ENCODE measurements around the gene GABBR1.

The GABBR1 gene

DNA sequence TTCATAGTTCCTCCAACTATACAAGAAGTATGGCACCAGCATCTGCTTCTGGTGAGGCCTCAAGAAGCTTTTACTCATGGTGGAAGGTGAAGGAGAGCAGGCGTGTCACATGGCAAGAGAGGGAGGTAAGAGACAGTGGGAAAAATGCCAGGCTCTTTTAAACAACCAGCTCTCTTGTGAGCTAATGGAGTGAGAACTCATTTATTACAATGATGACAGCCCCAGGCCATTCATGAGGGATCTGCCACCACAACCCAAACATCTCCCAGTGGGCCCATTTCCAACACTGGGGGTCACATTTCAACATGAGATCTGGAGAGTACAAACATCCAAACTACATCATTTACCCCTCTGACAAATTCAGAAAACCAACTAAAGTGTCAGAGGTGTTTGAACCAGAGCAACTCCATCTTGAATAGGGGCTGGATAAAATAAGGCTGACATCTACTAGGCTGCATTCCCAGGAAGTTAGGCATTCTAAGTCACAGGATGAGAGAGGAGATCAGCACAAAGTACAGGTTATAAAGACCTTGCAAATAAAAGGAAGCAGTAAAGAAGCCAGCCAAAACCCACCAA, 71.3 kb downstream of the GABBR1 start:
- DNase-seq, result no peak

DNA sequence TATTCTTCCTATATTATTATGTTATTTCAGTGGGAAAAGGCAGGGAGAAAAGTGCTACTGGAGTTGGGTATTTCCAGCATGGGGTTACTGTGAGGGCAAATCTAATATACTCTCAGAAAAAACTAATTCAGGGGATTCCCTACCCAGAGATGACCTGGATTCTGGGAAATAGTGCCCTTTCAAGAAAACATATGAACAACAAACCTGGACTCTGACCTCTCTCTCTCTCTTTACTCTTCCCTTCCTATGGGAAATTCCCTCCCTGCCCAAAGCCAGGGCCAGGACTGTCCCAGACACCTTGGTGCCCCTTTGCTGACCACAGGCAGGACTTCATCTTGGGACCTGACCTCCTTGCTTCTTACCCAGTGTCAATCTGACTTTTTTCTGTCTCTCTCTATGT, 71.9 kb downstream of the GABBR1 start:
- DNase-seq, result no peak

DNA sequence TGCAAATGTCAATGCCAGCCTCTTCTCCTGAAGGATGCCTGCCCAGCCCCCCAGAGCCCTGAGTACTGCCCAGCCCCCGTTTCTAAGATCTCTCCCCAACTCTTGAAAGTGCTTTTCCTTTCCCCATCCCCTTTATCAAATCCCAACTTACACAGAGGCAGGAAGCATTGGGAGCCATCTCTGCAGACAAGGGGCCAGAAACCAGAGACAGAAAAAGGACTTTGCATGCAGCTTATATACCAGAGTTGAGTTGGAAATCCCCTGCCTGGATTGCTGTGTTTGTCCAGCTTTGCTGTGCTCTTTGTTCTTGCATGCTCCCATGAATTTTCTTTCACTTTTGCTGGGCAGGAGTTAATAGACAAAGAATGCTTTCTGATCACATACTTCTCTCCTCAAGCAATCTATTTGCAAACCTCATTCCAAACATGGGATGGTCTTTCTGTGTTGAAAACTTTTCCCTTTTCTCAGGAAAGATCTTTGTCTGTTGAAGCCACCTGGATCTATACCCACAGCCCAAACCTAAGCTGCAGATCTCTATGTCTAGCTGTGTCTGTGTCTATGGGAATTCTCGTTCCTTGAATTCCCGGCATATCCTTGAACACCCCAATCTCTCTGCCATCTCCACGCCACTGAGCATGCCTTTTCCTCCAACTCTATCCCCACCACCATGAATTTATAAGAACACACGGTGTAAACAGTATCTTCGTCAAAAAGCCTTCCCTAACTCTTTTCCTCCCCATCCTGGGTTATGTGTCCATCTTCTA, 73.3 kb downstream of the GABBR1 start, which contains the start of gene UBD:
Gene UBD (minus strand): TSS at position 209 of the 764 bp plus-strand sequence. CDS start 31 bp downstream, at position 178.
- DNase-seq, result no peak

DNA sequence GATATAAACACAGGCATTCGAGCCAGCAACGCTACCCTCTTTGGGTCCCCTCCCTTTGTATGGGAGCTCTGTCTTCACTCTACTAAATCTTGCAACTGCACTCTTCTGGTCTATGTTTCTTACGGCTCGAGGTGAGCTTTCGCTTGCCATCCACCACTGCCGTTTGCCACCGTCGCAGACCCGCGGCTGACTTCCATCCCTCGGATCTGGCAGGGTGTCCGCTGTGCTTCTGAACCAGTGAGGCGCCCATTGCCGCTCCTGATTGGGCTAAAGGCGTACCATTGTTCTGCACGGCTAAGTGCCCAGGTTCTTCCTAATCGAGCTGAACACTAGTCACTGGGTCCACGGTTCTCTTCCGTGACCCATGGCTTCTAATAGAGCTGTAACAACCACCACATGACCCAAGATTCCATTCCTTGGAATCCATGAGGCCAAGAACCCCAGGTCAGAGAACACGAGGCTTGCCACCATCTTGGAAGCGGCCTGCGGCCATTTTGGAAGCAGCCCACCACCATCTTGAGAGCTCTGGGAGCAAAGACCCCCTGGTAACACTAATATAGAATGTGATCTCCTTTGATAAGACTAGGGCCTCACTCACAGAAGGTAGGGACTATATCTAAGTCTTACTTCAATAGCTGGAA, 74.4 kb downstream of the GABBR1 start:
- DNase-seq, result no peak

DNA sequence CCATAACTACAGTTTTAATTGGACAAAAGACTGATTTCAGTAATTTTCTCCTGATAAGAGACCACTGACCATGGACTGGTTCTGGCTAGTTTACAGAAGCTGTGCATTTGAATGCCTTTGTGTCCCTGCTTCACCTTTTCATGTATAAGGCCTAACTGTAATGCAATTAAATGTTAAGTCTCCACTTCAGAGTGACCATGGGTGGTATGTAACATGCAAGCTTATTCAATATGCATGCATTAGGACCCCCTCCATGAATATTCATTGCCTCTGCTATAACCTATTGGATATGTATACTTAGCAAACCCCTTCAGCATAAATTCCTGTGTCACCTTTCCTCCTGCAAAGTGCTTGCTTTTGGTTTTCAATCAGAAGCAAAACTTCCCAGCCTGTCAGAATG, 75.7 kb downstream of the GABBR1 start:
- no peak for DNase-seq

DNA sequence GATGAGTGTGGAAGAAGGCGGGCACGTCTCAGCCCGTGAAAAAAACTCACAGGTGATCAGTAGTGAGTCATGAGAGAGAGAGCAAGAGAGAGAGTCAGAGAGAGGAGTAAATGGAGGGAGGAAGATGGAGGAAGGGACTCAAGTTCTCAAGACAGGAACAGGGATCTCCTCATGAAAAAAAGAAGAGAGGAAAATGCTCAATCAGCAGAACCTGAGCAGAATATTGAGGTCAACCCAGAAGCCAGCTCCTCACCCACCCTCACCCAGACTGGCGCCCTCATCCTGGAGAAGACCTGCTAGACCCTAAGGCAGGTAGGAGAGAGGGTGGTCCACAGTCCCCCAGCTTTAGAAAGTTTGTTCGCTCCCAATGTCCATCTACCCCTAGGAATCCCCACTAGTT, 78.2 kb downstream of the GABBR1 start:
- DNase-seq, result no peak

DNA sequence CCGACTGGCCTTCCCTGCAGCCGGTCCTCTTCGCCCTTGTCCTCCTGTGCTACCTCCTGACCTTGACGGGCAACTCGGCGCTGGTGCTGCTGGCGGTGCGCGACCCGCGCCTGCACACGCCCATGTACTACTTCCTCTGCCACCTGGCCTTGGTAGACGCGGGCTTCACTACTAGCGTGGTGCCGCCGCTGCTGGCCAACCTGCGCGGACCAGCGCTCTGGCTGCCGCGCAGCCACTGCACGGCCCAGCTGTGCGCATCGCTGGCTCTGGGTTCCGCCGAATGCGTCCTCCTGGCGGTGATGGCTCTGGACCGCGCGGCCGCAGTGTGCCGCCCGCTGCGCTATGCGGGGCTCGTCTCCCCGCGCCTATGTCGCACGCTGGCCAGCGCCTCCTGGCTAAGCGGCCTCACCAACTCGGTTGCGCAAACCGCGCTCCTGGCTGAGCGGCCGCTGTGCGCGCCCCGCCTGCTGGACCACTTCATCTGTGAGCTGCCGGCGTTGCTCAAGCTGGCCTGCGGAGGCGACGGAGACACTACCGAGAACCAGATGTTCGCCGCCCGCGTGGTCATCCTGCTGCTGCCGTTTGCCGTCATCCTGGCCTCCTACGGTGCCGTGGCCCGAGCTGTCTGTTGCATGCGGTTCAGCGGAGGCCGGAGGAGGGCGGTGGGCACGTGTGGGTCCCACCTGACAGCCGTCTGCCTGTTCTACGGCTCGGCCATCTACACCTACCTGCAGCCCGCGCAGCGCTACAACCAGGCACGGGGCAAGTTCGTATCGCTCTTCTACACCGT, 79.5 kb downstream of the GABBR1 start:
- DNase-seq, result no peak

DNA sequence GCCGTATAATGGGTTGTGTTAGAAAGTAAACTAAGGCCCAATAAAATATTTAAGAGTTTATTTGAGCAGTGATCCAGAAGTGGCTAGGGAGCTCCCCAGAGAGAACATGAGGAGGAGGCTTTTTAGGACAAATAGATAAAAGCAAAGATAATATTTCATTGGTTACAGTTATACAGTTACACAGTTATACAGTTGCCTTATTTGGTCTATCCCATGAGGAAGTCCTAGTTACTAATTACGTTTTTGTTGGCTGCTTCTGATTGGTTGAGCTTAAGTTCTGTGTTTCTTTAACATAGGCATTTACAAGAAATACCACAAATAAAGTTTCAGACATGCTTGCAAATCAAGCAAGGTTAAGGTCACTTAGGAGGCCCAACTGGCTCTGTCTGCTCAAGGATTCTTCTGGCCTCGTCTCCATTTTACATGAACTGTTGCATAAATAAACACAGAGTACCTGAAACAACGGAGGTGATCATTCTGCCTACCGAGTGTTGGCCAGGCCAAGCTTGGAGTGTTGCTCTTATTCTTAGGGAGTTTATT, 80.4 kb downstream of the GABBR1 start:
- no peak for DNase-seq

DNA sequence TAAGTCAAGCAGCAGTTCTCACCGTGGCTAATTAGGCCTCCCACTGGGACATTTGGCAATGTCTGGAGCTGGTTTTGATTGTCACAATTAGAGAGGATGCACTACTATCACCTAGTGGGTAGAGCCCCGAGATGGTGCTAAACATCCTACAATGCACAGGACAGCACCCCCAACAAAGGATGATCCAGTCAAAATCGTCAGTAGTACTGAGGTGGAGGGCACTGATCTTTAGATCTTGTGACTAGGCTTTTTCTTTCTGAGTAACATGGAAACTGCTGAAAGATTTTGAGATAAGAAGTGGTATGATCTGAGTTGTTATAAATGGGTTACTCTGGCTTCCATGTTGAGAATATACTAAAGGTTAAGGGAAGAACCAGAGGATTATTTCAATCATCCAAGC, 85.4 kb downstream of the GABBR1 start:
- DNase-seq, result no peak

DNA sequence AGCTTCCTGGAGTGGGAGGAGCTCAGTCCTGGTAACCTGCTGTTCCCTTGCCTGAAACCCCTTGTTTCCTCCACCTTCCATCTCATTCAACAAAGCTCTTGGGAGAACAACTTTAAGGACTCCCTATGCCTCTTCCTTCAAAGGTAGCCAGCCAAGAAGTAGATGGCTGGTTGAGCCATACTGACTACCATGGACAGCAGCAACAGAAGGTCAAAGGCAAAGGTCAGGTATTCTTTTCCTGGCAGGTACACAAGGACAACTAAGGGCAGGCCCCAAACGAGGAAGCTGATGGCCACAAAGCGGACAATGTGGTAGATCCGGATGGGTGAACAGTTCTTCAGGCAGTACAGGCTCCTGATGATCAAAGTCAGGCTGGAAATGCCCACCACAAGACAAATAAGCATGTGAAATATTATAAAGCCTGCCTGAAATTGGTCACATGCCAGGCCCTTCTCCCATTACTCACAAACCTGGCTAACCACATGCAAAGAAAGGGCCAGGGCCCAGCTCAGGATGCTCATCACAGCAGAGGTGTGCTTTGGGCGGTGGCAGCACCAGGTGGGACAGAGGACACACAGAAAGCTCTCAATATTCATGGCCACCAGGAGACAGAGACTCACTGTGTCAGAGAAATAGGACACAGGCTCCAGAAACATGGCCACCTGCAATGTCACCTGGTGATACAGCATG, 95.1 kb downstream of the GABBR1 start:
- DNase-seq, result no peak

DNA sequence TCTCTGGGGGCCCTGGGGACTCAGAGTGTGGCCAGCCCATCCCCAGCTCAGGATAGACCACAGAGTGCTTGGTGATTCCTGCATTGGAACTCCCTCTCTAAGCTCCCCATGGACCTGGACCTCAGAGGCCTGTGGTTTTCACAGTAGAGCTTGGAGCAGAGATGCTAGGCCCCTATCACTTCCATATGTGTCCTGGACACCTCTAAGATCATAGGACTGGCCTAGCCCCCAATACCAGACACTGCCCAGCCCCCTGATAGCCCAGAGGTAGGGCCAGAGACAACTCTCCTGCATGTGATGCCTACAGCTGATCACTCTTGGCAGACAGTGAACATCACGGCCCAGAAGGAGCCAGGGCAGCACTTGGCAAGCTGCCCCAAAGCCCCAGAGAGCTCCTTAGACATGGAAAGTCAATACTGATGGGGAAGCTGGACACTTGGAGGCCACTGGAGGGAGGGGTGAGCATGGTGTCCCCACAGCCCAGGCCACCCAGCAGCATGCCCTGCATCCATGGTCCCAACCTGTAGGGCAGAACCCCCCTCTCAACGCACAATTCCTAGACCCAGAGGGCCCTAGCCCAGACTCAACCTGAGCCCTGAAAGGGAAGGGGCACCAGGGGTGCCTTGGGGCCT, 100.5 kb downstream of the GABBR1 start:
- no peak for DNase-seq

DNA sequence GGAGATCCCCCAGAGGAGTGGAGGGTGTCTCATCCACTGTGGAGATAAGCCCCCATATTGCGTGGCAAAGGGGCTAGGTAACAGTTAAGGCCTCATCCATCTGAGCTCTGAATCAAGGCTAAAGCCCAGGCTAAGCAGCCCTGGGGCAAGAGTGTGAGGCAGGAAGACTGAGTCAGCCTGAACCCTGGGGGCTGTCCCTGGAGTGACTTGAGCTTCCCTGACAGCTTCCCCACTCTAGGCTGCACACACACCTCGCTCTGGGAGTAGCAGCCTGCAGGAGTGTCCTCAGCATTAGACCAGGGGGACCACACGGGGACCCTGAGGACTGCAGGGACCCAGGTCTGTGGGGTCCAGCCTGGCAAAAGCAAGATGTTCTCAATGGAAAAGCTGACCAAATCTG, 101.3 kb downstream of the GABBR1 start:
- DNase-seq, result no peak

DNA sequence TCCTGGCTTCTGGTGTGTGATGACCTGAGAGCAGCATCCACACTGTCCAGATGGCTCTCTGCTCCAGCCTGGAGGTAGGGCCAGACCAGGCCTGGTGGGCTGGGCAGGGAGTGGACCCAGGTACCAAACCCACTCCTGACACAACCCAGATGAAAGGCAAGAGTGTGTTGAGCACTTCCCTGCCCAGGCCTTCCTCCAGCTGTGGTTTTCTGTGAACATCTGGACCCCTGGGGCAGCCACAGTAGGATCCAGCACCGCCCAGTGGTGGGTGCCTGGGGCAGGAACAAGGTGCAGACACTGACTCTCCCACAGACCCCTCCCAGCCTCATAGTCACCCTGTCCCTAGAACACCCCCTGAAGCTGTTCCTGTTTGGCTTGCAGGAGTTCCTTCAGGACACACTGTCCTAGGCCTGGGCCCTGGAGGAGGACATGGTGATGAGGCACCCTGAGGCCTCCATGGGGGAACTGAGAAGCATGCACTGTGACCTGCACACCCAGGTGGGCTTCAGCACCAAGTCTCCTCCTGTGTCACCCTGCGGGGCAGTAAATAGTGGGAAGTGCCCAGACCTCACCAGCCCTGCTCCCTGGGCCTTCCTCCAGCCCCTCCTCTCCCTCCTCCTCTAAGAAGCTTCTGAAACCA, 102.2 kb downstream of the GABBR1 start:
- no peak for DNase-seq

DNA sequence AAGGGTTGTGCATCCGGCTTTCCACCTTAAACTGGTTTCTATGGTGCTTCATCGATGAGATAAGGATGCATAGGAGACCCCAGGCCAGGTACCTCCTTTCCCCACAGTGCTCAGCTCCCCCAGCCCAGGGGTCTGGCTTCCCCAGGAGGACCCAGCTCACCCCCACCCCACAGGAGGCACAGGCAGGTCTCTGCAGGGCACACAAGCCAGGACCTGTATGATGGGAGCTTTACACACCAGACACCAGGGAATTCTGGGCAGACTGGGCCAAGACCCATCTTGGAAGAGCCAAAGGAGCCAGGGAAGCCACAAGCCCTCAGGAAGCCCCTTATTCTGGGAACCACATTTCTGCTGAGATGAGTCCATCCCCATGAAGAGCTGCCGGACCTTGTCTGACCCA, 103.0 kb downstream of the GABBR1 start:
- no peak for DNase-seq

DNA sequence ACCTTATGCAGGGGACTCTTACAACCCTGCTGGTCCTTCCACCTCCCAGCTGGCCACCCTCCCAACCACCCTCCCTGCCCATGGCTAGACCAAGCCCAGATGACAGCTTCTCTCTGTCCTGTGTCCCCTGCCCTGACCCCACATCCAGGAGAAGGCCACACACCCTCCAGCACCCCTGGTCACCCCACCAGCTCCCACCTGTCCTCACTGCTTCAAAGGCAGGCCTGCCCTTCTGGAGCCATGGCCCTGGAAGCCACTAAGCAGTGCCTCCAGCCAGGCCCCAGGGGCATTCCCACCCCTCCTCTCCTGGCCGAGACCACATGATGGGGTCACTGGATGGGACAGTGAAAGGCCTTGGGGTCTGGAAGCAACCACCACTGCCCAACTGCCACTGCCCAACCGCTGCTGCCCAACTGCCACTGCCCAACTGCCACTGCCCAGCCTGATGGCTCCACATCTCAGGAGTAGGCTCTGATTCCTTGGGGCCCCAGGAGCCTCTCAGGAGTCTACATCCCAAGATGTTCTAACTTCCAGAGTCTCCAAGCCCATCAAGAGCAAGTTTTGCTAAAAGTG, 103.9 kb downstream of the GABBR1 start:
- DNase-seq, result no peak

DNA sequence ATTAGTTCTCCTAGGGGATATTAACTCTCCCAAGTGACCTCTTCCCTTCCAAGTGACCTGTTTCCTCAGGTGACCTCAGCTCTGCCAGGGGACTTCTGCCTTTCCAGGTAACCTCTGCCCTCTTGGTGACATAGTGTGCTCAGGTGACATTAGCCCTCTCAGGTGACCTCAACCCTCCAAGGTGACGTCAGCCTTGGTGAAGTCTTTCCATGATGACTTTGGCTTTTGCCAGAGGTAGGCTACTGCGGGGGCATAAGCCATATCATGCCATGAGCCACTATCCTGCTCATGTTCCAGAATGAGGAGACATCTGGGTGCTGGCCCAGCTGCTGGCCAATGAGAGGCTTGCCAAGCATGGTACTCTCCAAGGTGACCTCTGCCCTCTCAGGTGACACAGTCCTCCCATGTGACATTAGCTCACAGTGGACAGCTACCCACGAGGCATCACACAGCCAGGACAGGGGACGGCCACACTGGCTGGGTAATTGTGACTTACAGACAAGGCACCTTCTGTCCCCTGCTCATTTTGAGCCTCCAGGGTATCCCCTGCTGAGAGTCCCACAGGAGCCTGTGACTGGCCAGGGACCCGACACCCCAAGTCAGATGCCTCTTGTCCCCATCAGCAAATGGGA, 104.6 kb downstream of the GABBR1 start:
- DNase-seq, result no peak

DNA sequence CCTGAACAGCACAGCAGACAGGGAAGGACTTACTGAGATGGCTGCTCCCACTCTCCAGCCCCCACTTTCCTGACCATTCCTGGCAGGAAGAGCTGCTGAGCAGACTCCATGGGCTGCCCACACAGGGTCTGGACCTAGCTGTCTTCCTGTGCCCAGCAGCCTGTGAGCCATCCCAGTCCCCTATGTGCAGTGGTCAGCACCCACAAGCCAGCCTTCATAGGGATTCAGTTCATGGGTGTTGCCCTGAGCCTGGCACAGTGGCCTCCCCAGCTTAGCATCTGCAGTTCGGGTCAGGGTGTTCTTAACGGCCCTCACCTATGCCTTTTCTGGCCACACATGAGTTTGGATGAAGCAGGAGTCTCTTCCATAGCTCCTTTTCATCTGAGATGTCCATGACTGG, 105.4 kb downstream of the GABBR1 start:
- no peak for DNase-seq

DNA sequence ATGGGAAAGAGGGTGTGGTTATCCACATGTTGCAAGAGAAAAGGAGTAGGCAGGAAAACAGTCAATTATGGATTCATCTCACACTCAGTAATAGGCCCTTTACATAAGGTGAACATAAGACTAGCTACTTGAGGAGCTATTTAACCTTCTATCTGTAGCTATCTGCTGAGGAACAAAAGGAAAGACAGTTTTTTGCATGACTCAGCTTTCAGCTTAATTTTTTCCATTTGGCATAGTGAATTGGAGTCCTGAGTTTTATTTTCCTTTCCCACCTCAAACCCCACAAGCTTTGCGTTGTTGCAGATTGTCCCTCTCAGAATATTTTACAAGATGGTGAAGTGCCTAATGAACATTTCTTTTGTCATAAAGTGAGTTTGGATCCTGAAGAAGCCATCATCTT, 105.9 kb downstream of the GABBR1 start:
- DNase-seq, result no peak

DNA sequence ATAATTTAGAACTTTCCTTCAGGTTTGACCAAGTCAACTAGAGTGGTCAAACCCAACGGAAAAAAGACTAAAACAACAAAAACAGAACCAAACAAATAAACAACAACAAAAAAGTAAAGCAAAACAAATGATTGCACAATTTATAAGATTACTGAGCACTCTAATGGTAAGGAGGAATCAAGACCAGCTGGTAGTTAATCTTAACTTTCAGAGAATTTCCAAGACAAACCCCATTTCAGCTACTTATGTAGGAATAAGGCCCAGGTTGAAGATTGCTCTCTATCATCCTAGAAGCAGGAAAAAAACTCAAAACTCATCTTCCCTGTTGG, 107.7 kb downstream of the GABBR1 start:
- no peak for DNase-seq

DNA sequence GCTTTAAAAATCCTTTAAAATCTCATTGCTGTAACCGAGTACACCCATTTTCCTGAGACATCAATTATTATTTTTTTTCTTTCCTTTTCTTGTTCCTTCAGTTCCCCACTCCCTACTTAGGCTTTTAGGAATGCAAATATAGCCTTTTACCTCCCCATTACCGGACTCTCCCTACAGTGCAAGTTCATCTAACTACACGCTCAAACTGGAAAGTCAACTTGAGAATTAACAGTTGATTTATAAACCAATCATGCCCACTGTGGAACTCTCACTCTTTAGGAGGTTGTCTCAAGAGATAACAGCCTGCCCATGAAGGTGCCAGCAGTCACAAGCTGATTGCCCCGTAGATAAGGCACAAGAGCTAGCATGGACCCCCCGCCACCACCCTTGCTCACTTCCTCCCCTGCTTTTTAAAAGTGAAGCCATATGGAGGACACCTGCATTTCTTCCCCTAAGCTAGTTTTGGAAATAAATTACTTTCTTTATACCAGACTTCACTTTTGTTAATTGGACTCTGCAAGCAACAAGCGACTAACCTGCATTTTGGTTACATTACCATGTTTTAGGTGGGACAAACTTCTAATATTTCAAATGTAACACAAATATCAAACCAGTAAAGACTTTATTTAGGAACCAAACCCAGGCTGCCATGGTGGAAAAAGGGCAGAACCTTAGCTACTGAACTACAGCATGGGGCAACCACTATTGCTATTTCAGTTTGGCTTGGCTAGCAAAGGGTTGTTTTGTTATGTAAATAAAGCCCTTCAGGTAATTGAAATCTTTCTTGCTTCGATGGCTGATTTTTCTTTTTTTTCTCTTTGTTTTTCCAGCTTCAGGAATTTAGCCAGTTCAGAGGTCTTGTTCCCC, 108.3 kb downstream of the GABBR1 start:
- no peak for DNase-seq
